SK-N-MC (cell line): Measurements from ENCODE around the gene TMED10.

Experiments
- EZH2 ChIP-seq: fragments of 200-600 bp; sonication (generic); IDR thresholded peaks from one replicate; pipeline ENCODE4 v1.6.1; 2017; ENCODE audit warnings: antibody characterized with exemption
- POLR2AphosphoS5 ChIP-seq: IDR thresholded peaks from 2 replicates; pipeline ENCODE4 v1.6.1; 2012; ENCODE audit warnings: mild to moderate bottlenecking, low read depth, low read length, borderline replicate concordance

DNA sequence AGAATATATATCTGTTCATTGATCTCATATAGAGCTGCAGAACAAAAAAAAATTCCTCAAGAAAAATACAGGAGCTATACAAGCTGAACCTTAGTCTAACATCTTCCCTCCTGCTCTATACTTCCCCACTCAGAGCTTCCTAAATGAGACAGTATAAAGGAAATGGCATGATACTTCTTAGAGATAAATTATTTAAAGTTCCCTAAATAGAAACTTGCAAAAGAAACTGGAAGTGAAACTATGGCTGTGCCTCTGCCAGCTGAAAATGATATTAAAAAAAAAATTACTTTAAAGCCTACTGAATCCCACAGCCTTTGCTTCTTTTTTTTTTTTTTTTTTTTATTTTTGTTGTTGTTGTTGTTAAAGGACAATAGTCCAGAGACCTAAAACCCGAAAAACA, 37.9 kb downstream of the TMED10 start:
- TF ChIP-seq POLR2AphosphoS5 = no peak
- TF ChIP-seq EZH2 = no peak
